Peyer's patch (tissue), 4 donors: ENCODE measurements around the gene DEFB132. TPM values are rescaled to one million over a fixed set of nuclear protein-coding genes. Genes with fewer than 3 reads are reported as not detected.

Experiments
- DNase-seq, 3 donors: peaks; one replicate each; pipeline ENCODE4 v3.0.0-alpha.2; 2017 to 2019
- H3K27ac ChIP-seq, 4 donors: fragments of 200-600 bp; sonication (generic); one replicate each; pipeline ENCODE4 v1.5.1; 2016 to 2019
- H3K27me3 ChIP-seq, 2 donors: fragments of 200-600 bp; sonication (generic); one replicate each; pipeline ENCODE4 v1.5.1; 2019
- H3K36me3 ChIP-seq, 3 donors: fragments of 200-600 bp; sonication (generic); one replicate each; pipeline ENCODE4 v1.5.1; 2016 to 2019
- H3K4me1 ChIP-seq, 4 donors: fragments of 200-600 bp; sonication (generic); one replicate each; pipeline ENCODE4 v1.5.1; 2016 to 2019
- H3K4me3 ChIP-seq, 4 donors: fragments of 200-600 bp; sonication (generic); 1 replicate in 3 of 4; 2 replicates in 1 of 4; pipeline ENCODE4 v1.5.1; 2016 to 2019; ENCODE audit warnings: mild to moderate bottlenecking in 1 of 4
- H3K9me3 ChIP-seq, 4 donors: fragments of 200-600 bp; sonication (generic); one replicate each; pipeline ENCODE4 v1.5.1; 2016 to 2019; ENCODE audit warnings: mild to moderate bottlenecking in 1 of 4
- CTCF ChIP-seq, 6 experiments: fragments of 450-650 bp in 4 of 6; fragments of 200-600 bp in 2 of 6; sonication (generic) in 1 of 6; IDR thresholded peaks; one replicate each; pipeline ENCODE4 v1.5.1; 2017 to 2019; ENCODE audit warnings: antibody characterized with exemption in 6 of 6, mild to moderate bottlenecking in 3 of 6, moderate library complexity in 1 of 6
- POLR2A ChIP-seq, 2 donors: fragments of 450-650 bp; IDR thresholded peaks; one replicate each; pipeline ENCODE4 v1.5.1; 2017; ENCODE audit warnings: antibody characterized with exemption in 2 of 2, mild to moderate bottlenecking in 2 of 2, moderate library complexity in 2 of 2
- total RNA-seq, 4 donors: library from RNA; depleted of rRNA; stranded (reverse); fragments of >200 nt; gene quantifications; one replicate each; pipeline ENCODE4 v1.1.0, GENCODE V29; 2016

DEFB132 gene
- total RNA-seq, 4 donors from 2014 or later: not detected

GRCh38 chr20:227439-228105 is 30.0 kb upstream of the DEFB132 start:
- no peak overlapping the region for H3K4me3 ChIP-seq
- no peak for DNase-seq
- H3K9me3 ChIP-seq: no peaks in the 10 kb centered on the region
- no peaks in the 10 kb centered on the region for H3K36me3 ChIP-seq
- H3K4me1 ChIP-seq: no peaks in the 10 kb centered on the region
- H3K27ac ChIP-seq: no peak overlapping the region
- no peak for TF ChIP-seq CTCF (IDR thresholded peaks at IDR 0.05)
- TF ChIP-seq POLR2A (IDR thresholded peaks at IDR 0.05): no peak
- H3K27me3 ChIP-seq: no peaks in the 10 kb centered on the region

DNA sequence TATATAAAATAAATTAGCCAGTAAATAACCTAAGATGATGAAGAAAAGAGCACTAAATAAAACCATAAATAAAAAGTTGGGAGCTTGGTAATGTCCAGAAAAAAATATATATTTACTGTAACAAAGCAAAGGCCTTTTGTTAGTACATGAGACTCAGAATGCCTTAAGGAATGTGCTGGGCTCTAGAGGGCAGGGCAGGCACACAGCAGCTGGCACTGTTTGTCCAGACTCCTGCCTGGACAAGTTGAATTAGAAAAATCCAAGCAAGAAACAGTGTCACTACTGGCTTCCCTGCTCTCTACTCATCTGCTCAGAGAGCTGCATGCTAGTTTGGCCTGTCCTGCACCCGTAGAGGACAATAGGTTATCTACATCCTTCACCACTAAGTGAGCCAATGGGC is 21.6 kb upstream of the DEFB132 start:
- no peak for DNase-seq
- H3K36me3 ChIP-seq: no peaks in the 10 kb centered on the region
- no peaks in the 10 kb centered on the region for H3K9me3 ChIP-seq
- peaks cover 0 to 4% (median 0%) of the 10 kb centered on the region in 4 donors for H3K4me1 ChIP-seq
- no peak for TF ChIP-seq CTCF (IDR thresholded peaks at IDR 0.05)
- no peak for TF ChIP-seq POLR2A (IDR thresholded peaks at IDR 0.05)
- H3K27me3 ChIP-seq: no peaks in the 10 kb centered on the region
- H3K27ac ChIP-seq: no peak overlapping the region
- H3K4me3 ChIP-seq: no peak overlapping the region

- Histone ChIP-seq H3K4me1 (peaks cover 0 to 4% (median 0%) of the 10 kb centered on the region in 4 donors), H3K27ac (peak overlapping the region in 2 of 4 donors; percentile 33 to 43), H3K36me3 (no peaks in the 10 kb centered on the region), H3K4me3 (peak overlapping the region in 3 of 4 donors; percentile 14 to 16 (median 16)), H3K27me3 (no peaks in the 10 kb centered on the region), H3K9me3 (no peaks in the 10 kb centered on the region)
- TF ChIP-seq POLR2A (IDR thresholded peaks at IDR 0.05): no peak
- TF ChIP-seq CTCF (IDR thresholded peaks at IDR 0.05): no peak
- peak in 1 of 3 donors; percentile 41 for DNase-seq
Observed at GRCh38 chr20:237489-237888, 20.0 kb upstream of the DEFB132 start.

DNA sequence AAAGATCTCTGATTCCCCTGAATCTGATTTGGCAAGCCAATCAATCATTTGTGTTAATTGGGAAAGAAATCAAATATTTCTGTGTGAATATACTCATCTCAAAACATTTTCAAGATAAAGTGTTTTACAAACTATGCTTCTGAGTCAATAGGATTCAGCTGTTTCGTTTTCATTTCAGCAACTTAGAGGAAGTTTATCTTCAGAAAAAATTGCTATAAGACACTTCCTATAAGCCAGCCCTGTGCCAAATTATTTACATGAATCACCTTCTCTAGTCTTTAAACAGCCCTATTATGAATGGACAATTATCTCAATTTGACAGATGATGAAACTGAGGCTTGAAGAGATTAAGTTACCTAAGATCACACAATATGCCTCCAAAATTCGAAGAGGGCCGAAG is 19.6 kb upstream of the DEFB132 start:
- Histone ChIP-seq H3K9me3 (no peaks in the 10 kb centered on the region), H3K36me3 (no peaks in the 10 kb centered on the region), H3K4me3 (peak overlapping the region in 3 of 4 donors; percentile 14 to 16 (median 16)), H3K27me3 (no peaks in the 10 kb centered on the region), H3K4me1 (peaks cover 0 to 4% (median 0%) of the 10 kb centered on the region in 4 donors), H3K27ac (peak overlapping the region in 2 of 4 donors; percentile 33 to 43)
- TF ChIP-seq POLR2A (IDR thresholded peaks at IDR 0.05): no peak
- no peak for TF ChIP-seq CTCF (IDR thresholded peaks at IDR 0.05)
- no peak for DNase-seq

- Histone ChIP-seq H3K27me3 (no peaks in the 10 kb centered on the region), H3K9me3 (no peaks in the 10 kb centered on the region), H3K4me1 (no peaks in the 10 kb centered on the region), H3K27ac (no peak overlapping the region), H3K4me3 (no peak overlapping the region), H3K36me3 (no peaks in the 10 kb centered on the region)
- DNase-seq: no peak
- TF ChIP-seq POLR2A (IDR thresholded peaks at IDR 0.05): no peak
Observed at GRCh38 chr20:242905-243304, 14.6 kb upstream of the DEFB132 start.

GRCh38 chr20:251354-251753 is 6.2 kb upstream of the DEFB132 start:
- no peaks in the 10 kb centered on the region for H3K36me3 ChIP-seq
- DNase-seq: no peak
- no peaks in the 10 kb centered on the region for H3K9me3 ChIP-seq
- H3K4me1 ChIP-seq: no peaks in the 10 kb centered on the region
- H3K4me3 ChIP-seq: no peak overlapping the region
- TF ChIP-seq CTCF (IDR thresholded peaks at IDR 0.05): no peak
- TF ChIP-seq POLR2A (IDR thresholded peaks at IDR 0.05): no peak
- H3K27me3 ChIP-seq: no peaks in the 10 kb centered on the region
- H3K27ac ChIP-seq: no peak overlapping the region
